ENCODE results near the gene CTSZ. TPM values are rescaled to one million over a fixed set of nuclear protein-coding genes. Genes with fewer than 3 reads are reported as not detected.

CTSZ gene
- polyA plus RNA-seq, 3 donors, result 62.6 to 755 (median 86.4) TPM

- Histone ChIP-seq H2AFZ (ENCODE audit: insufficient read depth, low read depth, low read length, poor library complexity, severe bottlenecking) (no peak overlapping the region), H3K79me2 (ENCODE audit: insufficient read depth, low read length) (peaks cover 13% of the 10 kb centered on the region), H3K36me3 (replicated peaks in 1 of 2; ENCODE audit: control insufficient read depth in 1 of 2, insufficient read depth in 2 of 2, low read length in 2 of 2) (no peaks in the 10 kb centered on the region), H3K27me3 (ENCODE audit: control insufficient read depth in 2 of 2, insufficient read depth in 2 of 2, low read length in 2 of 2) (no peaks in the 10 kb centered on the region), H3K27ac (ENCODE audit: low read depth in 1 of 2, low read length in 2 of 2) (no peak overlapping the region), H3K4me2 (replicated peaks; ENCODE audit: extremely low read depth, low read length, poor library complexity, severe bottlenecking) (peak overlapping the region; percentile 10), H4K20me1 (ENCODE audit: insufficient read depth, low read length) (peaks cover 6% of the 10 kb centered on the region), H3K9ac (ENCODE audit: insufficient read depth, low read length, poor library complexity, severe bottlenecking) (no peak overlapping the region), H3K4me1 (ENCODE audit: control insufficient read depth in 1 of 2, insufficient read depth in 2 of 2, low read length in 2 of 2) (peaks cover 28 to 31% of the 10 kb centered on the region in 2 donors), H3K4me3 (replicated peaks in 1 of 3; ENCODE audit: low read depth in 2 of 3, low read length in 3 of 3) (no peak overlapping the region), H3K9me3 (replicated peaks in 1 of 2; ENCODE audit: control insufficient read depth in 1 of 2, insufficient read depth in 1 of 2, low read length in 2 of 2) (no peaks in the 10 kb centered on the region)
- TF ChIP-seq CTCF (IDR thresholded peaks at IDR 0.05), result no peak
- Mint-ChIP-seq H3K36me3 (peaks cover 18 to 22% of the 10 kb centered on the region in 2 donors), H3K4me1 (peaks cover 27% of the 10 kb centered on the region), H3K27me3 (ENCODE audit: low read depth in 3 of 3) (peaks cover 8 to 21% (median 11%) of the 10 kb centered on the region in 3 donors), H3K4me3 (peak overlapping the region in 1 of 2 donors; percentile 39), H3K9me3 (no peaks in the 10 kb centered on the region), H3K27ac (peak overlapping the region in 2 of 7 donors; percentile 32 to 86)
- intact Hi-C loops (cut with micrococcal nuclease), result no loop called here
- no peak for DNase-seq
- 82% methylated on average over 12 of the region's 17 CpGs for WGBS (ENCODE audit: insufficient coverage)
These were observed 4.2 kb upstream of the CTSZ start for GRCh38 chr20:59010995-59011873.

- H3K4me1 ChIP-seq (ENCODE audit: control insufficient read depth in 1 of 2, insufficient read depth in 2 of 2, low read length in 2 of 2), result peaks cover 35 to 38% of the 10 kb centered on the region in 2 donors
- H3K79me2 ChIP-seq (ENCODE audit: insufficient read depth, low read length), result peaks cover 20% of the 10 kb centered on the region
- H3K4me2 ChIP-seq (replicated peaks; ENCODE audit: extremely low read depth, low read length, poor library complexity, severe bottlenecking), result no peak overlapping the region
- no peak for DNase-seq
- Mint-ChIP-seq H3K27ac (no peak overlapping the region), H3K27me3 (ENCODE audit: low read depth in 3 of 3) (peaks cover 8 to 21% (median 11%) of the 10 kb centered on the region in 3 donors), H3K4me1 (peaks cover 31% of the 10 kb centered on the region), H3K4me3 (no peak overlapping the region), H3K36me3 (peaks cover 18 to 22% of the 10 kb centered on the region in 2 donors), H3K9me3 (no peaks in the 10 kb centered on the region)
- H3K27me3 ChIP-seq (ENCODE audit: control insufficient read depth in 2 of 2, insufficient read depth in 2 of 2, low read length in 2 of 2), result no peaks in the 10 kb centered on the region
- H3K4me3 ChIP-seq (replicated peaks in 1 of 3; ENCODE audit: low read depth in 2 of 3, low read length in 3 of 3), result no peak overlapping the region
- intact Hi-C loops (cut with micrococcal nuclease), result no loop called here
- TF ChIP-seq CTCF (IDR thresholded peaks at IDR 0.05), result no peak
- H4K20me1 ChIP-seq (ENCODE audit: insufficient read depth, low read length), result peaks cover 10% of the 10 kb centered on the region
- no peaks in the 10 kb centered on the region for H3K36me3 ChIP-seq (replicated peaks in 1 of 2; ENCODE audit: control insufficient read depth in 1 of 2, insufficient read depth in 2 of 2, low read length in 2 of 2)
- peak overlapping the region in 1 of 2 donors; percentile 15 for H3K27ac ChIP-seq (ENCODE audit: low read depth in 1 of 2, low read length in 2 of 2)
- no peak overlapping the region for H3K9ac ChIP-seq (ENCODE audit: insufficient read depth, low read length, poor library complexity, severe bottlenecking)
- 90% methylated on average over 3 of the region's 8 CpGs for WGBS (ENCODE audit: insufficient coverage)
- H2AFZ ChIP-seq (ENCODE audit: insufficient read depth, low read depth, low read length, poor library complexity, severe bottlenecking), result no peak overlapping the region
- H3K9me3 ChIP-seq (replicated peaks in 1 of 2; ENCODE audit: control insufficient read depth in 1 of 2, insufficient read depth in 1 of 2, low read length in 2 of 2), result no peaks in the 10 kb centered on the region
These were observed 3.4 kb upstream of the CTSZ start for GRCh38 chr20:59010321-59010994.

All from CD14-positive monocyte (primary cell).